ENCODE data around the gene ANKRD17.

The ANKRD17 gene

GRCh38 chr4:73194064-73194463, 64.5 kb downstream of the ANKRD17 start:
- ChIA-PET CTCF (no interaction called here), POLR2A (no interaction called here)
- TF ChIP-seq ZNF341 (tag by site-specific recombination; IDR thresholded peaks at IDR 0.05; ENCODE audit: low read depth) (no peak), HOXC10 (CRISPR knock-in tag; IDR thresholded peaks at IDR 0.05) (no peak), ZBTB21 (tag by site-specific recombination; IDR thresholded peaks at IDR 0.05) (no peak), GFI1B (tag by site-specific recombination; IDR thresholded peaks at IDR 0.05) (no peak), ZNF366 (tag by site-specific recombination; conservative IDR thresholded peaks at IDR 0.05) (no peak), REPIN1 (tag by site-specific recombination; IDR thresholded peaks at IDR 0.05; ENCODE audit: low read depth) (no peak), ZNF24 (tag by site-specific recombination; IDR thresholded peaks at IDR 0.05) (no peak), ZNF521 (tag by site-specific recombination; IDR thresholded peaks at IDR 0.05) (no peak), SP2 (tag by site-specific recombination; IDR thresholded peaks at IDR 0.05) (no peak), ZNF660 (tag by site-specific recombination; IDR thresholded peaks at IDR 0.05) (no peak), ZNF571 (tag by site-specific recombination; IDR thresholded peaks at IDR 0.05) (no peak), HOXD13 (CRISPR knock-in tag; IDR thresholded peaks at IDR 0.05; ENCODE audit: borderline replicate concordance) (no peak), KLF16 (tag by site-specific recombination; IDR thresholded peaks at IDR 0.05) (no peak), ZNF157 (tag by site-specific recombination; IDR thresholded peaks at IDR 0.05) (no peak), OVOL3 (tag by site-specific recombination; IDR thresholded peaks at IDR 0.05) (no peak), ZNF354C (tag by site-specific recombination; IDR thresholded peaks at IDR 0.05; ENCODE audit: borderline replicate concordance, low read depth) (no peak), BCL6B (tag by site-specific recombination; IDR thresholded peaks at IDR 0.05) (no peak), ZNF211 (tag by site-specific recombination; IDR thresholded peaks at IDR 0.05; ENCODE audit: low read depth) (no peak)
- TF ChIP-seq, protein P1, sequence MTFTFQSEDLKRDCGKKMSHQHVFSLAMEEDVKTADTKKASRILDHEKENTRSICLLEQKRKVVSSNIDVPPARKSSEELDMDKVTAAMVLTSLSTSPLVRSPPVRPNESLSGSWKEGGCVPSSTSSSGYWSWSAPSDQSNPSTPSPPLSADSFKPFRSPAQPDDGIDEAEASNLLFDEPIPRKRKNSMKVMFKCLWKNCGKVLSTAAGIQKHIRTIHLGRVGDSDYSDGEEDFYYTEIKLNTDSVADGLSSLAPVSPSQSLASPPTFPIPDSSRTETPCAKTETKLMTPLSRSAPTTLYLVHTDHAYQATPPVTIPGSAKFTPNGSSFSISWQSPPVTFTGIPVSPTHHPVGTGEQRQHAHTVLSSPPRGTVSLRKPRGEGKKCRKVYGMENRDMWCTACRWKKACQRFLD (tag by site-specific recombination; IDR thresholded peaks at IDR 0.05), result no peak
- no peaks in the 10 kb centered on the region for H3K36me3 ChIP-seq (ENCODE audit: control insufficient read depth in 2 of 2, insufficient read depth in 1 of 2, low read length in 2 of 2)
- H3K27ac ChIP-seq (ENCODE audit: extremely low read depth, low read depth, low read length), result no peak overlapping the region
- no peaks in the 10 kb centered on the region for H3K9me3 ChIP-seq (ENCODE audit: control insufficient read depth, insufficient read depth, low read depth, low read length)
- no peaks in the 10 kb centered on the region for H3K4me1 ChIP-seq (ENCODE audit: control insufficient read depth, insufficient read depth, low read length)
- H3K4me3 ChIP-seq (ENCODE audit: low read depth, low read length), result no peak overlapping the region

DNA sequence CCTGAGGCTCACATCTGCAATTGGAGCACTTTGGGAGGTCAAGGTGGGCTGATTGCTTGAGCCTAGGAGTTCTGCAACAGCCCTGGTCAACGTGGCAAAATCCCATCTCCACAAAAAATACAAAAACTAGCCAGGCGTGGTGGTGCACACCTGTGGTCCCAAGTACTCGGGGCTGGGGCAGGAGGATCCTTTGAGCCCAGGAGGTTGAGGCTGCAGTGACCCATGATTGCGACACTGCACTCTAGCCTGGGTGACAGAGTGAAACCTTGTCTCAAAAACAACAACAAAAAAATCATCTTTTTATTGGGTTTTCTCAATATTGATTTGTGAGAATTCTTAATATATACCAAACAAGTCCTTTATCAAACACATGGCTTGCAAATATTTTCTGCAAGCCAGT, 64.9 kb downstream of the ANKRD17 start:
- CTCF ChIA-PET, result no interaction called here
- H3K27ac ChIP-seq (ENCODE audit: extremely low read depth, low read depth, low read length), result no peak overlapping the region
- H3K36me3 ChIP-seq (ENCODE audit: control insufficient read depth in 2 of 2, insufficient read depth in 1 of 2, low read length in 2 of 2), result no peaks in the 10 kb centered on the region
- no peaks in the 10 kb centered on the region for H3K4me1 ChIP-seq (ENCODE audit: control insufficient read depth, insufficient read depth, low read length)
- no peak overlapping the region for H3K4me3 ChIP-seq (ENCODE audit: low read depth, low read length)
- H3K9me3 ChIP-seq (ENCODE audit: control insufficient read depth, insufficient read depth, low read depth, low read length), result no peaks in the 10 kb centered on the region
- POLR2A ChIA-PET, result no interaction called here
- TF ChIP-seq ZFP37 (tag by site-specific recombination; IDR thresholded peaks at IDR 0.05), result no peak
- TF ChIP-seq IKZF3 (tag by site-specific recombination; IDR thresholded peaks at IDR 0.05), result no peak
- TF ChIP-seq ZNF664 (tag by site-specific recombination; IDR thresholded peaks at IDR 0.05), result no peak
- no peak for TF ChIP-seq ZNF350 (tag by site-specific recombination; IDR thresholded peaks at IDR 0.05)

- Histone ChIP-seq H3K36me3 (ENCODE audit: control insufficient read depth in 2 of 2, insufficient read depth in 1 of 2, low read length in 2 of 2) (no peaks in the 10 kb centered on the region; a peak in 1 of 3 replicates), H3K9me3 (ENCODE audit: control insufficient read depth, insufficient read depth, low read depth, low read length) (no peaks in the 10 kb centered on the region), H3K4me1 (ENCODE audit: control insufficient read depth, insufficient read depth, low read length) (no peaks in the 10 kb centered on the region), H3K27ac (ENCODE audit: extremely low read depth, low read depth, low read length) (no peak overlapping the region), H3K4me3 (ENCODE audit: low read depth, low read length) (no peak overlapping the region)
- ChIA-PET POLR2A (interaction anchor here (0.6 kb wide), 1 partner anchor 56 kb away, joined by 7 read pairs; no protein-coding TSS in a partner anchor), CTCF (interaction anchor here (0.6 kb wide), 1 partner anchor 73 kb away, joined by 3 read pairs; no protein-coding TSS in a partner anchor)
- TF ChIP-seq ZNF571 (tag by site-specific recombination; IDR thresholded peaks at IDR 0.05), result no peak
- TF ChIP-seq, protein P2, sequence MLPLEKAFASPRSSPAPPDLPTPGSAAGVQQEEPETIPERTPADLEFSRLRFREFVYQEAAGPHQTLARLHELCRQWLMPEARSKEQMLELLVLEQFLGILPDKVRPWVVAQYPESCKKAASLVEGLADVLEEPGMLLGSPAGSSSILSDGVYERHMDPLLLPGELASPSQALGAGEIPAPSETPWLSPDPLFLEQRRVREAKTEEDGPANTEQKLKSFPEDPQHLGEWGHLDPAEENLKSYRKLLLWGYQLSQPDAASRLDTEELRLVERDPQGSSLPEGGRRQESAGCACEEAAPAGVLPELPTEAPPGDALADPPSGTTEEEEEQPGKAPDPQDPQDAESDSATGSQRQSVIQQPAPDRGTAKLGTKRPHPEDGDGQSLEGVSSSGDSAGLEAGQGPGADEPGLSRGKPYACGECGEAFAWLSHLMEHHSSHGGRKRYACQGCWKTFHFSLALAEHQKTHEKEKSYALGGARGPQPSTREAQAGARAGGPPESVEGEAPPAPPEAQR (tag by site-specific recombination; IDR thresholded peaks at IDR 0.05), result no peak
- no peak for TF ChIP-seq SETDB1 (IDR thresholded peaks at IDR 0.05; ENCODE audit: insufficient read length, low read length)
- TF ChIP-seq ZNF280C (tag by site-specific recombination; IDR thresholded peaks at IDR 0.05), result no peak
- no peak for TF ChIP-seq ZNF302 (tag by site-specific recombination; IDR thresholded peaks at IDR 0.05; ENCODE audit: low read depth)
- no peak for TF ChIP-seq ZFHX2 (tag by site-specific recombination; conservative IDR thresholded peaks at IDR 0.05)
- no peak for TF ChIP-seq ZNF112 (tag by site-specific recombination; IDR thresholded peaks at IDR 0.05)
- no peak for TF ChIP-seq ZBTB20 (tag by site-specific recombination; IDR thresholded peaks at IDR 0.05)
- TF ChIP-seq IKZF3 (tag by site-specific recombination; IDR thresholded peaks at IDR 0.05), result no peak
Observed at GRCh38 chr4:73193155-73193554, 65.4 kb downstream of the ANKRD17 start.
